Breast epithelium (tissue), 4 donors: Measurements from ENCODE around the gene SENP3. TPM values are rescaled to one million over a fixed set of nuclear protein-coding genes. Genes with fewer than 3 reads are reported as not detected.

Source experiments
- DNase-seq, 2 donors: peaks; one replicate each; pipeline ENCODE4 v3.0.0-alpha.2; 2019; ENCODE audit warnings: low spot score in 2 of 2
- H3K27ac ChIP-seq, 2 donors: fragments of 200-600 bp; sonication (generic) in 1 of 2; one replicate each; pipeline ENCODE4 v1.5.1; 2016 to 2019; ENCODE audit warnings: mild to moderate bottlenecking in 1 of 2
- H3K27me3 ChIP-seq, 2 donors: fragments of 200-600 bp; sonication (generic) in 1 of 2; one replicate each; pipeline versions ENCODE4 v1.5.1 to v1.6.0; 2017 to 2019; ENCODE audit warnings: control low read depth in 1 of 2, mild to moderate bottlenecking in 1 of 2
- H3K36me3 ChIP-seq: fragments of 200-600 bp; one replicate; pipeline ENCODE4 v1.5.1; 2019
- H3K4me1 ChIP-seq, 2 donors: fragments of 200-600 bp; sonication (generic); one replicate each; pipeline ENCODE4 v1.5.1; 2016 to 2019; ENCODE audit warnings: control low read depth in 1 of 2
- H3K4me3 ChIP-seq, 3 donors: fragments of 200-600 bp; sonication (generic); 1 replicate in 2 of 3; 2 replicates in 1 of 3; pipeline ENCODE4 v1.5.1; 2016 to 2019; ENCODE audit warnings: mild to moderate bottlenecking in 3 of 3, moderate library complexity in 2 of 3
- H3K9me3 ChIP-seq, 2 donors: fragments of 200-600 bp; sonication (generic) in 1 of 2; one replicate each; pipeline ENCODE4 v1.5.1; 2016 to 2019; ENCODE audit warnings: control low read depth in 1 of 2
- CTCF ChIP-seq, 3 donors: fragments of 450-650 bp; IDR thresholded peaks; one replicate each; pipeline ENCODE4 v1.5.1; 2016 to 2017; ENCODE audit warnings: antibody characterized with exemption in 3 of 3, mild to moderate bottlenecking in 3 of 3, moderate library complexity in 3 of 3
- POLR2A ChIP-seq: fragments of 450-650 bp; IDR thresholded peaks from one replicate; pipeline ENCODE4 v1.6.1; 2016; ENCODE audit warnings: antibody characterized with exemption, mild to moderate bottlenecking, moderate library complexity
- POLR2AphosphoS5 ChIP-seq, 3 donors: sonication (generic); formaldehyde crosslinking; IDR thresholded peaks; one replicate each; pipeline ENCODE4 v1.6.1; 2017; ENCODE audit warnings: antibody characterized with exemption in 3 of 3
- intact Hi-C: fragments of 100-400 bp; cut with DNase I; formaldehyde crosslinking; loops from one replicate; pipeline ENCODE4 v1.15.1; 2023; ENCODE audit warnings: low total_unique reads
- total RNA-seq, 3 donors: library from RNA; depleted of rRNA; stranded (reverse); fragments of >200 nt; gene quantifications; one replicate each; pipeline ENCODE4 v1.1.0, GENCODE V29; 2016

SENP3 gene
- total RNA-seq, 3 donors from 2014 or later = 59.5 to 65.2 (median 62.3) TPM

DNA sequence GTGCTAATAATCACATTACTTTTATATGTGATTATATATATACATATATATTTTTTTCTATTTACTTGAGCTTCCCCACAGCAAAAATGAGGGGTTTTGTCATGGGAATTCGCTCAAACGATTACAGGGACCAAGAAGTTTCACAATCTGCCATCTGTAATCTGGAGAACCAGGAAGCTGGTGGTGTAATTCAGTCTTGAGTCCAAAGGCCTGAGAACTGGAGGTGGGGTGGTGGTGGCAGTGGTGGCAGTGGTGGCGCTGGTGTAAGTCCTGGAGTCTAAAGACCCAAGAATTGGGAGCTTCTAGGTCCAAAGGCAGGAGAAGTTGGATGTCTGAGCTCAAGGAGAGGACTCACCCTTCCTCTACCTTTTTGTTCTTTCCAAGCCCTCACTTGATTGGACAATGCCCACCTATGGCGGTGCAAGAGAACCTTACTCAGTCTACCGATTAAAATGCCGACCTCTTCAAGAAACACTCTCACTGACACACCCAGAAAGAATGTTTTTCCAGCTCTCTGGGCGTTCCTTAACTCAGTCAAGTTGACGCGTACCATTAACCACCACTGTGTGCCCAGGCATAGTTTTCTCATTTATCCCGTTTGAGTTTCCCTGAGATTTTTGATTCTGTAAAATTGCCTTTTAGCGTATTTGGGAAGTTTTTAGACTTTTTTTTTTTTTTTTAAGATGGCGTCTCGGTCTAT is 45.7 kb upstream of the SENP3 start:
- Histone ChIP-seq H3K4me3 (no peak overlapping the region), H3K36me3 (no peaks in the 10 kb centered on the region), H3K4me1 (no peaks in the 10 kb centered on the region), H3K9me3 (no peaks in the 10 kb centered on the region), H3K27me3 (no peaks in the 10 kb centered on the region), H3K27ac (no peak overlapping the region)
- no peak for TF ChIP-seq POLR2AphosphoS5 (IDR thresholded peaks at IDR 0.05)
- TF ChIP-seq POLR2A = no peak
- TF ChIP-seq CTCF (IDR thresholded peaks at IDR 0.05) = no peak
- no peak for DNase-seq
- intact Hi-C loops = loop anchor here (10.0 kb wide), 1 partner anchor 49 kb away; the partner anchor contains the start of gene SENP3

DNA sequence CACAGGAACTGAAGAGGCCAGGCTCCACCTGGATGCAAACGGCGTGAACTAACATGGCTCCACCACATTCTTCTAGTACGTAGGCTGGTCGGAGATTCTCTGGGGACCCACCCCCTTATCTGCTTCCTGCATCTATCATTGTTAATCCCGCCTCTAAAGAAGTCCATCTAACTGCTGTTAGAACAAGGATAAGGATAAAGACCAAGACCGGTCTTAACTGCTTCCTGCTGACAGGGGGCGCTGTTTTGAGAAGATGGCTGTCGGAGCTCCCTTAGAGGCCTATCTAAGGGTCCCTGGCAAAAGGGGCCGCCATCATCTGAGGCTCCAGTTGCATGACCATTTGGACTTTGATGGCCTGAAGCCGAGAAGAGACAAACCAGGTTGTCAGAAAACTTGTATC is 38.7 kb upstream of the SENP3 start:
- no peak overlapping the region for H3K27ac ChIP-seq
- TF ChIP-seq POLR2AphosphoS5 (IDR thresholded peaks at IDR 0.05) (no peak), CTCF (IDR thresholded peaks at IDR 0.05) (peak in 2 of 3 donors; percentile 19 to 27)
- H3K36me3 ChIP-seq = no peaks in the 10 kb centered on the region
- no peak overlapping the region for H3K4me3 ChIP-seq
- peaks cover 1 to 7% of the 10 kb centered on the region in 2 donors for H3K9me3 ChIP-seq
- intact Hi-C loops = no loop called here
- no peaks in the 10 kb centered on the region for H3K4me1 ChIP-seq
- DNase-seq = no peak
- H3K27me3 ChIP-seq = no peaks in the 10 kb centered on the region

DNA sequence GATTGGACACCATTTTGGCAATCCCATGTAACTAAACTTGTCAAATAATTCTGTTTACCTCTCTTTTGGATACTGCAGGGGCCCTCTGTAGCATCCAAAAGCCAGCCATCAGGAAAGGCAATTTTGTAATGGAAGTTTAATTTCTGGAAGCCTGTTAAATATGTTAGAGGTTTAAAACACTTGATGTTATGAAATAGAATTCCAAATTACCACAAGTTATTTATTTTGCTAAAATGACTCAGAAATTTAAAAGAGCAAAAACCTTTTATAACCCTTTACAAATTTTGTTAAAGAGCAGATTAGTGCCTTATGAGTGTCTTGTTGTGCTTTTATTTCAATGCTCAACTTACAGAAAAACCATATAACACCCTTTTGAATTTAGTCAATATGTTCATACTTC is 32.9 kb upstream of the SENP3 start:
- Histone ChIP-seq H3K27me3 (no peaks in the 10 kb centered on the region), H3K4me3 (no peak overlapping the region), H3K36me3 (no peaks in the 10 kb centered on the region), H3K27ac (no peak overlapping the region), H3K9me3 (peaks cover 10 to 25% of the 10 kb centered on the region in 2 donors), H3K4me1 (no peaks in the 10 kb centered on the region)
- TF ChIP-seq POLR2A (no peak), CTCF (IDR thresholded peaks at IDR 0.05) (no peak), POLR2AphosphoS5 (IDR thresholded peaks at IDR 0.05) (no peak)
- DNase-seq = no peak
- intact Hi-C loops = no loop called here

GRCh38 chr17:7530023-7530900 is 31.5 kb upstream of the SENP3 start:
- intact Hi-C loops = no loop called here
- H3K4me1 ChIP-seq = no peaks in the 10 kb centered on the region

More at GRCh38 chr17:7530023-7530900, 31.5 kb upstream of the SENP3 start:
- Histone ChIP-seq H3K36me3 (no peaks in the 10 kb centered on the region), H3K9me3 (peaks cover 10 to 25% of the 10 kb centered on the region in 2 donors), H3K4me3 (no peak overlapping the region), H3K27ac (no peak overlapping the region), H3K27me3 (no peaks in the 10 kb centered on the region)
- TF ChIP-seq CTCF (IDR thresholded peaks at IDR 0.05) (no peak), POLR2AphosphoS5 (IDR thresholded peaks at IDR 0.05) (no peak), POLR2A (no peak)
- DNase-seq = no peak
